ENCODE measurements around the gene CDH23.

GRCh38 chr10:71432101-71432905, 35.6 kb downstream of the CDH23 start:
- TF ChIP-seq CTCF (IDR thresholded peaks at IDR 0.05; ENCODE audit: low read depth, low read length, poor library complexity, severe bottlenecking) (no peak), EZH2phosphoT487 (IDR thresholded peaks at IDR 0.05; ENCODE audit: borderline replicate concordance, low read length) (no peak)
